GM21423 (cell line): ENCODE results near the gene AP1S3.

ENCODE experiments used
- ATAC-seq: cut with Tn5 transposase; IDR thresholded peaks from one replicate; pipeline ENCODE4 v1.9.1; 2021; ENCODE audit warnings: mild to moderate bottlenecking, moderate library complexity; ENCODE audit not compliant: unreplicated experiment

AP1S3 gene

GRCh38 chr2:223764796-223765195 is 72.6 kb downstream of the AP1S3 start:
- ATAC-seq = no peak

GRCh38 chr2:223762853-223763252 is 74.5 kb downstream of the AP1S3 start:
- ATAC-seq = no peak

GRCh38 chr2:223761746-223762145 is 75.6 kb downstream of the AP1S3 start:
- ATAC-seq = peak; percentile 63

GRCh38 chr2:223760838-223761502 is 76.4 kb downstream of the AP1S3 start:
- peak; percentile 85 for ATAC-seq

- no peak for ATAC-seq
Observed at GRCh38 chr2:223759569-223760430, 77.6 kb downstream of the AP1S3 start.

- no peak for ATAC-seq
Observed at GRCh38 chr2:223758131-223758840, 79.1 kb downstream of the AP1S3 start.

- ATAC-seq = no peak
Observed at GRCh38 chr2:223753940-223754339, 83.4 kb downstream of the AP1S3 start.

GRCh38 chr2:223751012-223751411 is 86.4 kb downstream of the AP1S3 start:
- no peak for ATAC-seq

- ATAC-seq = no peak
Observed at GRCh38 chr2:223747392-223748042, 89.9 kb downstream of the AP1S3 start.

GRCh38 chr2:223746611-223747010 is 90.8 kb downstream of the AP1S3 start:
- ATAC-seq = no peak

GRCh38 chr2:223744580-223744979 is 92.8 kb downstream of the AP1S3 start:
- ATAC-seq = no peak

- no peak for ATAC-seq
Observed at GRCh38 chr2:223740679-223741078, 96.7 kb downstream of the AP1S3 start.

- ATAC-seq = no peak
Observed at GRCh38 chr2:223737207-223737606, 100.2 kb downstream of the AP1S3 start.

GRCh38 chr2:223736488-223736887 is 100.9 kb downstream of the AP1S3 start:
- no peak for ATAC-seq

GRCh38 chr2:223735659-223736244 is 101.6 kb downstream of the AP1S3 start:
- no peak for ATAC-seq

GRCh38 chr2:223735035-223735640 is 102.2 kb downstream of the AP1S3 start:
- no peak for ATAC-seq

- no peak for ATAC-seq
Observed at GRCh38 chr2:223734346-223734745, 103.0 kb downstream of the AP1S3 start.

- ATAC-seq = no peak
Observed at GRCh38 chr2:223732346-223732745, 105.0 kb downstream of the AP1S3 start.

- ATAC-seq = no peak
Observed at GRCh38 chr2:223731503-223731902, 105.9 kb downstream of the AP1S3 start.

GRCh38 chr2:223729781-223730180 is 107.6 kb downstream of the AP1S3 start:
- ATAC-seq = no peak
